Kidney capillary endothelial cell (primary cell): ENCODE measurements around the gene GTF3C2.
"Not testable (repeated sequence)": the region's sequence is repeated elsewhere in the genome, so short reads cannot be mapped to it uniquely, and the experiment has no call there.

Source experiments
- DNase-seq: peaks from one replicate; pipeline ENCODE4 v3.0.0-alpha.2; 2018; ENCODE audit warnings: low spot score

GTF3C2 gene

GRCh38 chr2:27322301-27322765 lies 34.2 kb downstream of the GTF3C2 start:
- DNase-seq = peak; percentile 59

DNA sequence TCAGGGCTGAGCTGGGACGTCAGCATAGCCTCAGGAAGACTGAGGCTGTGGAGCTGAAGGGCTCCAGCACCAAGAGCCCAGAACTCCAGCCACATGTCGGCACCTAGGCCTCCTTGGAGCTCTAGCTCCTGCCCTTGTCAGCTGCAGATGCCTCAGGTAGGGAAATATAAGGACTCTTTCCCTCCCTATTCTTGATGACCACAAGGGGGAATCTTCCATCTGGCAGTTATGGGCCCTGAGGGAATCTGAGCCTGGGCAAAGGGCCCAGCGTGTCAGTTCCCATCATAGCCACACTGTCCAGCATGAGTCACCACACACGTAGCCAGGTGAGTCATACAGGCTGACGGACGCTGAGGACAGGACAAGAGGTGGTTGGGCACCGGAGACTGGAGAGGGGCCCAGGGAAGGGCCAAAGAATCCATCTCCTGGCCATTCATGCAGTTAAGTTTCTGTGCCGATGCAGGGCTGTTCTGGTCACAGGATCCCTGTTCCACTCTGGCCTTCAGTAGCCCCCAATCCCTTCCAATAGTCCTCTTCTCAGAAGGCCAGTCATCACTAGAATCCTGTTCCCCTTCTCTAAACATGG lies 35.5 kb downstream of the GTF3C2 start:
- peak; percentile 97 for DNase-seq

DNA sequence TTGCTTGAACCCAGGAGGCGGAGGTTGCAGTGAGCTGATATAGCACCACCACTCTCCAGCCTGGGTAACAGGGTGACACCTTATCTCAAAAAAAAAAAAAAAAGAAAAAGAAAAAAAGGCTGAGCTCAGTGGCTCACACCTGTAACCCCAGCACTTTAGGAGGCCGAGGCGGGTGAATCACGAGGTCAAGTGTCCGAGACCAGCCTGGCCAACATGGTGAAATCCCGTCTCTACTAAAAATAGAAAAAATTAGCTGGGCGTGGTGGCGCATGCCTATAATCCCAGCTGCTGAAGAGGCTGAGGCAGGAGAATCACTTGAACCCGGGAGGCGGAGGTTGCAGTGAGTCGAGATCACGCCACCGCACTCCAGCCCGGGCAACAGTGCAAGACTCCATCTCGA lies 36.7 kb downstream of the GTF3C2 start:
- not testable (repeated sequence) for DNase-seq

- DNase-seq = no peak
Measured at GRCh38 chr2:27316655-27317412, 39.7 kb downstream of the GTF3C2 start.

DNA sequence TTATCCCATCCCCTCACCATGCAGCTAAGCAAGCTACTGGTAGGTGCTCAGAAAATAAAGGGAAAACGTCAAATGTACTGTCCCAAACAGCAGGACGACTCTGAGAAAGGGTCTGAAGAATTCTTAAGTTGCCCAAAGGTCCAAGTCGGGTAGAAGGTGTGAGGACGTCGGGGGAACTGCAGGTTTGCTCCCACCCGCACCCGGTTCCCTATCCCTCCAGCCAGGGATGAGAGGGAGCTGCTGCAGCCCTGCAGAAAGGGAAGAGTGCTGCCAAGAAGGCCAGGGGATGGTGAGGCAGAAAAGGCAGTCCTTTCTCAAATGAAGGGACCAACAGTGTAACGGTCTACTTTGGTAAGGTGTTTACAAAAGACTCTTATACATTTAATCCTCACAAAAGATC lies 41.4 kb downstream of the GTF3C2 start:
- DNase-seq = no peak

DNA sequence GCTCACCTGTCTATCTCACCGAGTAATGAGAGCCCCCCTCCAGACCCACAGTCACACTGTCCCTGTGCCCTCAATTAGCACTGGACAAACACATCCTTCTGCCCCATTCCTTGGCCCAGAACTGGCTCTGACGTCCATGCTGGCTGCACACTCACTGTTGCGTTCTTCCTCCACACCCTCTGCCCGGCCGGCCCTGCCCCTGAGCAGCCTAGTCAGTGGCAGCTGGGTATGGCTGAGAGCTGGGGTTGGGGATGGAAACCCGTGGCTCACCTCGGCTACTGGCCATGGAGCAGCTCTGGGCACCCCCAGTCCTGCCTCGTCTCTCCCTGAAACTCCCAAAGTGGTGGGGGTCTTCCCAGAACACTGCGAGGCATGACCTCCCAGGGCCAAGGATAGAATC lies 41.9 kb downstream of the GTF3C2 start:
- DNase-seq = no peak

DNA sequence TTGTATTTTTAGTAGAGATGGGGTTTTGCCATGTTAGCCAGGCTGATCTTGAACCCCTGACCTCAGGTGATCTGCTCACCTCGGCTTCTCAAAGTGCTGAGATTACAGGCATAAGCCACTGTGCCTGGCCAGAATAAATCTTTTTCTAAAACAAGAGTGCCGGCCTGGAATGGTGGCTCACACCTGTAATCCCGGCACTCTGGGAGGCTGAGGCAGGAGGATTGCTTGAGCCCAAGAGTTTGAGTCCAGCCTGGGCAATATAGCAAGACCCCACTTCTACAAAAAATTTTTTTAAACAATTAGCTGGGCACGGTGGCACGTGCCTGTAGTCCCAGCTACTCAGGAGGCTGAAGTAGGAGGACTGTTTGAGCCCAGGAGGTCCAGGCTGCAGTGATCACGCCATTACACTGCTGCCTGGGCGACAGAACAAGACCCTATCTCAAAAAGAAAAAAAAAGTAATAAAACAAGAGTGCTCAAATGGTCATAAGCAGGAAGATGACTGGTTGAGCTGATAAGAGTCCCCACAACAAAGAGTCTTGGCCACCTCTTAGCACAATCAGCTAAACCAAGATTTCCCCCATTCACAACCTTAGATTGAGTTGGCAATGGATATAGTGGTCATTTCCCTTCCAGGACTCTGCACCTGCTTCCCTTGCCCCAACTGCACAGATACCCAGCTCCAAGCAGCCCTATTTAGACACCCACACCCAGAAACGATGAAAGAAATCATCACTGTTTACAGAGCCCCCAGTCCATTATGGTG lies 42.5 kb downstream of the GTF3C2 start:
- DNase-seq = no peak

GRCh38 chr2:27312152-27312551 lies 44.4 kb downstream of the GTF3C2 start:
- no peak for DNase-seq

DNA sequence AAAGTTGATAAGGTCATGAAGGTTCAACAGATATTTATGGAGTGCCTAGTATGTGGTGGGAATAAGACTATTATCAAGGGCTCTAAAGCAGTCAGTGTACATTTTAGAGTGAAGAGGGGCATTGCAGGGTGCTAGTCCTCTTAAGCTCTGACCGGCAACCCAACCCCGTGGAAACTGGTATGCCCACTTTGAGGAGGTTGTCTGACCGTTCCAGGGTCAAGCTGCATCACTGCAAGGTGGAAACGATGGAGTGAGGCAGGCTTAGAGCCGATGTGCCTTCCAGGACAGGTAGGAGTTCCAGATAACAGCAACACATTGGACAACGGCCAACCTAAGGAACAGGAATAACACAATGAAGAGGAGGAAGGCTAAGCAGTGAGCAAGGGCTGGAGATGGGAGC lies 46.9 kb downstream of the GTF3C2 start:
- DNase-seq = no peak

- DNase-seq = peak; percentile 33
Measured at GRCh38 chr2:27308359-27308881, 48.1 kb downstream of the GTF3C2 start, which contains the start of gene UCN. Gene UCN, minus strand, starts transcription at chr2:27308445. Its CDS starts 550 bp downstream, at chr2:27307895.

- no peak for DNase-seq
Measured at GRCh38 chr2:27307545-27308358, 48.8 kb downstream of the GTF3C2 start.

GRCh38 chr2:27307287-27307544 lies 49.3 kb downstream of the GTF3C2 start:
- no peak for DNase-seq

GRCh38 chr2:27306573-27307286 lies 49.8 kb downstream of the GTF3C2 start:
- DNase-seq = no peak

GRCh38 chr2:27306136-27306535 lies 50.4 kb downstream of the GTF3C2 start:
- no peak for DNase-seq

GRCh38 chr2:27305516-27305915 lies 51.0 kb downstream of the GTF3C2 start:
- no peak for DNase-seq

- no peak for DNase-seq
Measured at GRCh38 chr2:27304488-27305240, 51.9 kb downstream of the GTF3C2 start.

- DNase-seq = peak; percentile 57
Measured at GRCh38 chr2:27303093-27304025, 53.2 kb downstream of the GTF3C2 start.

DNA sequence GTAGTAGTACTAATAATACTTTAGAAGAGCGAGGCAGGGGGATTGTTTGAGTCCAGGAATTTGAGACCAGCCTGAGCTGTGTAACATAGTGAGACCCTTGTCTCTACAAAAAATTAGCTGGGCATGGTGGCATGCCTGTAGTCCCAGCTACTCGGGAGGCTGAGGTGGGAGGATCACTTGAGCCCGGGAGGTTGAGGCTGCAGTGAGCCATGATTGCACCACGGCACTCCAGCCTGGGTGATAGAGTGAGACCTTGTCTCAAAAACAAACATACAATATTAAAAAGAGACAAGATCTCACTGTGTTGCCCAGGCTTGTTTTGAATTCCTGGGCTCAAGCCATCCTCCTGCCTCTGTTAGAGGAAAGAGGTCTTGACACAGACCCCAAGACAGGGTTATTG lies 56.0 kb downstream of the GTF3C2 start:
- DNase-seq = not testable (repeated sequence)

DNA sequence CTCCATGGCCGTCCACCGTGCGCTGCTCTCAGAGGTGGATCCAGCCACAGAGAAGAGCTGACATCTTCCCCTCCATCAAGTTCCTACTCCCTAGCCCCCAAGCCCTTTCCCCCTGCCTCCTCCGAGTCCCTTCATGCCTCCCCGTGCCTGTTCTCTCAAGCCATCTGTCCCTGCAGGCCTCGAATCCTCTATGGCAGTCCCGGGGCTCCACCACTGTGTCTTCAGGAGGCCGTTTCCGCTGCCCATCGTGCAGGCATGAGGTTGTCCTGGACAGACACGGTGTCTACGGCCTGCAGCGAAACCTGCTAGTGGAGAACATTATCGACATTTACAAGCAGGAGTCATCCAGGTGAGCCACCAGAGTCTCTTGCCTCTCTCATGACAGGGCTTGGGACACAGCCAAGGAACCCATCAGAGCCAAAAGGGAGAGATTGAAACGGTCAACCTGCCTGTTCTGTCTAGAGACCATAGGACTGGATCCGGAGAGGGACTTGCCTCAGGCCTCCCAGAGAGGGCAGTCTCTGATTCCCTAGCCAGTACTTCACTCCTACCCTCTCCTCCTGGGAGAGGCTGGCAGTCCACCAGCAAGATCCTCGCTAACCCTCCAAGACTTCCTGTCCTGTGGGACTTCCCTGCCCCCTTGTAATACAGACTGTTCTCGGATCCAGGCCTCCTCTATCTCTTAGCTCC lies 58.0 kb downstream of the GTF3C2 start:
- no peak for DNase-seq
